GM12878 (cell line): ENCODE data around the gene MPEG1. TPM values are rescaled to one million over a fixed set of nuclear protein-coding genes. Genes with fewer than 3 reads are reported as not detected.

Experiments
- CHD2 ChIP-seq: IDR thresholded peaks from 2 replicates; pipeline ENCODE4 v1.6.1; 2011; ENCODE audit warnings: low read depth, low read length, improper control_type of control experiment, borderline replicate concordance
- FOXM1 ChIP-seq: IDR thresholded peaks from 2 replicates; pipeline ENCODE4 v1.6.1; 2012; ENCODE audit warnings: low read depth, mild to moderate bottlenecking, inconsistent platforms, low read length, moderate library complexity
- KDM1A ChIP-seq: fragments of 200-600 bp; sonication (generic); IDR thresholded peaks from 2 replicates; pipeline ENCODE4 v1.6.1; 2016; ENCODE audit warnings: borderline replicate concordance
- LARP7 ChIP-seq: fragments of 450-650 bp; IDR thresholded peaks from 2 replicates; pipeline ENCODE4 v1.6.1; 2017; ENCODE audit warnings: mild to moderate bottlenecking
- MYC ChIP-seq: IDR thresholded peaks from 2 replicates; pipeline ENCODE4 v1.6.1; 2011; ENCODE audit warnings: mild to moderate bottlenecking, low read length, moderate library complexity, inconsistent platforms; ENCODE audit not compliant: insufficient read depth, insufficient replicate concordance, insufficient read length, severe bottlenecking
- NBN ChIP-seq: fragments of 450-650 bp; IDR thresholded peaks from 2 replicates; pipeline ENCODE4 v1.6.1; 2016
- NRF1 ChIP-seq: conservative IDR thresholded peaks from 2 replicates; pipeline ENCODE4 v1.6.1; 2011; ENCODE audit warnings: mild to moderate bottlenecking, low read depth, low read length, improper control_type of control experiment
- PBX3 ChIP-seq: IDR thresholded peaks from 2 replicates; pipeline ENCODE4 v1.6.1; 2011; ENCODE audit warnings: mild to moderate bottlenecking, low read depth, low read length, moderate library complexity; ENCODE audit not compliant: insufficient replicate concordance
- POLR2AphosphoS2 ChIP-seq: IDR thresholded peaks from 2 replicates; pipeline ENCODE4 v1.6.1; 2011; ENCODE audit warnings: low read depth, mild to moderate bottlenecking, low read length, improper control_type of control experiment, moderate library complexity
- POU2F2 ChIP-seq: IDR thresholded peaks from 3 replicates; pipeline ENCODE4 v1.6.1; 2011; ENCODE audit warnings: low read depth, mild to moderate bottlenecking, low read length, borderline replicate concordance
- RAD51 ChIP-seq: fragments of 450-650 bp; IDR thresholded peaks from 2 replicates; pipeline ENCODE4 v1.6.1; 2016; ENCODE audit warnings: moderate library complexity, mild to moderate bottlenecking, inconsistent platforms
- RELA ChIP-seq: fragments of 450-650 bp; IDR thresholded peaks from 2 replicates; pipeline ENCODE4 v1.8.0; 2014; ENCODE audit warnings: borderline replicate concordance; ENCODE audit not compliant: partially characterized antibody
- RFX5 ChIP-seq: IDR thresholded peaks from 2 replicates; pipeline ENCODE4 v1.6.1; 2011; ENCODE audit warnings: low read depth, low read length, improper control_type of control experiment
- SIN3A ChIP-seq: IDR thresholded peaks from 2 replicates; pipeline ENCODE4 v1.6.1; 2012; ENCODE audit warnings: low read depth, low read length, improper control_type of control experiment
- SMC3 ChIP-seq: IDR thresholded peaks from 2 replicates; pipeline ENCODE4 v1.6.1; 2011; ENCODE audit warnings: low read length, improper control_type of control experiment, borderline replicate concordance
- SRF ChIP-seq, 2 experiments: IDR thresholded peaks; 2 replicates each; pipeline ENCODE4 v1.6.1; 2011; ENCODE audit warnings: low read depth in 2 of 2, low read length in 2 of 2, mild to moderate bottlenecking in 1 of 2, moderate library complexity in 1 of 2
- STAT1 ChIP-seq: fragments of 450-650 bp; conservative IDR thresholded peaks from 2 replicates; pipeline ENCODE4 v1.6.1; 2014; ENCODE audit warnings: antibody characterized with exemption, mild to moderate bottlenecking
- SUZ12 ChIP-seq: fragments of 200-600 bp; sonication (generic); IDR thresholded peaks from one replicate; pipeline ENCODE4 v1.6.1; 2018; ENCODE audit warnings: antibody characterized with exemption, mild to moderate bottlenecking; ENCODE audit not compliant: unreplicated experiment
- YBX1 ChIP-seq: fragments of 450-650 bp; IDR thresholded peaks from 2 replicates; pipeline ENCODE4 v1.6.1; 2016; ENCODE audit warnings: antibody characterized with exemption
- ZBTB11 ChIP-seq: fragments of 450-650 bp; formaldehyde crosslinking; IDR thresholded peaks from 2 replicates; pipeline ENCODE4 v1.5.0; 2022; ENCODE audit warnings: mild to moderate bottlenecking, missing genetic modification characterization
- polyA plus RNA-seq, 11 experiments: library from polyadenylated mRNA; depleted of rRNA in 4 of 11; unstranded in 6 of 11; stranded (reverse) in 5 of 11; fragments of >200 nt; fragmentation: Nextera tagmentation in 4 of 11; fragmentation: Illumina TruSeq in 1 of 11; extraction: Ambion mirVana in 4 of 11; extraction: Trizol in 1 of 11; gene quantifications; 1 replicate in 1 of 11; 2 replicates in 10 of 11; pipeline versions ENCODE4 v1.2.1 to v1.2.3, GENCODE V29; 2011 to 2016; ENCODE audit warnings: inconsistent platforms in 2 of 11, missing spikeins in 2 of 11, low read depth in 1 of 11
- total RNA-seq, 4 experiments: library from RNA; depleted of rRNA in 3 of 4; stranded (reverse); fragments of >200 nt in 3 of 4; fragmentation: Illumina TruSeq in 1 of 4; extraction: Trizol in 1 of 4; gene quantifications; 2 replicates each; pipeline versions ENCODE4 v1.2.1 to v1.2.3, GENCODE V29; 2013 to 2021
- TF ChIP-seq, protein P1 (sequence below), 3 experiments: IDR thresholded peaks in 2 of 3; conservative IDR thresholded peaks in 1 of 3; 2 replicates each; pipeline ENCODE4 v1.5.1; 2011; ENCODE audit warnings: low read depth in 3 of 3, low read length in 3 of 3, mild to moderate bottlenecking in 3 of 3, control low read depth in 2 of 3, moderate library complexity in 2 of 3, inconsistent platforms in 1 of 3, mixed read lengths in 1 of 3; ENCODE audit not compliant: control insufficient read depth in 2 of 3, insufficient read depth in 1 of 3; ENCODE audit errors: extremely low read depth in 1 of 3
- TF ChIP-seq, protein P2 (sequence below): fragments of 450-650 bp; IDR thresholded peaks from 2 replicates; pipeline ENCODE4 v1.6.1; 2018; ENCODE audit warnings: mild to moderate bottlenecking, low read depth, moderate library complexity; ENCODE audit not compliant: partially characterized antibody

MPEG1 gene
- total and polyA plus RNA-seq, 10 of the 15 experiments (the other 5 are each of a cell fraction or from before 2014, with no cell fraction given), result 1.3 to 15.6 (median 11.7) TPM; not detected in 1

DNA sequence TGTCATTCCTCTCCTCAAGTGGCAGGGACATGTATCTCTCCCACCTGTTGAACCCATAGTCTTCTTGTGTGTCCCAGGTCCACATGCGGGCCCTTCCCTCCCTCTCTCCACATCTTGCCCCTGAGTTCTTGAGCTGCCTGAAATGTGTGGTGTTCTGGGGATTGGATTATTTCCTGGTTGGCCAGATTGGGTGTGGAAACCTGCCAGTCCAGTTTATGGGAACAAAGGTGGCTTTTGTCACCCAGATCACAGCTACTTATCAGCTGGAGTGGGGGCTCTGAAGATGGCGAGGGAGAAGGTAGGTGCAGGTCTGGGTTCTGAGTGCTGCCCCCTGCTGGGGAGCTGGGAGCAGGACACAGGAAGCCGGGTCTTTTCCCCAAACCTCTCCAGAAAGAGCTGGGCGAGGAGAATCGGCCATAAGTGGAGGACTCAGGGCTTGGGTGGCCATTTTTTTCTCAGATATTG lies 26.6 kb downstream of the MPEG1 start (continued):
- no peak for TF ChIP-seq FOXM1
- no peak for TF ChIP-seq YBX1
- no peak for TF ChIP-seq RELA
- TF ChIP-seq POLR2AphosphoS2, result no peak
- no peak for TF ChIP-seq STAT1
- peak; percentile 70; the same call in 1 of the 2 replicates for TF ChIP-seq SMC3
- TF ChIP-seq LARP7, result no peak
- TF ChIP-seq RFX5, result no peak
- TF ChIP-seq CHD2, result no peak
- TF ChIP-seq RAD51, result no peak
- TF ChIP-seq SIN3A, result no peak
- no peak for TF ChIP-seq PBX3
- no peak for TF ChIP-seq KDM1A
- TF ChIP-seq NRF1, result no peak
- TF ChIP-seq, protein P1, sequence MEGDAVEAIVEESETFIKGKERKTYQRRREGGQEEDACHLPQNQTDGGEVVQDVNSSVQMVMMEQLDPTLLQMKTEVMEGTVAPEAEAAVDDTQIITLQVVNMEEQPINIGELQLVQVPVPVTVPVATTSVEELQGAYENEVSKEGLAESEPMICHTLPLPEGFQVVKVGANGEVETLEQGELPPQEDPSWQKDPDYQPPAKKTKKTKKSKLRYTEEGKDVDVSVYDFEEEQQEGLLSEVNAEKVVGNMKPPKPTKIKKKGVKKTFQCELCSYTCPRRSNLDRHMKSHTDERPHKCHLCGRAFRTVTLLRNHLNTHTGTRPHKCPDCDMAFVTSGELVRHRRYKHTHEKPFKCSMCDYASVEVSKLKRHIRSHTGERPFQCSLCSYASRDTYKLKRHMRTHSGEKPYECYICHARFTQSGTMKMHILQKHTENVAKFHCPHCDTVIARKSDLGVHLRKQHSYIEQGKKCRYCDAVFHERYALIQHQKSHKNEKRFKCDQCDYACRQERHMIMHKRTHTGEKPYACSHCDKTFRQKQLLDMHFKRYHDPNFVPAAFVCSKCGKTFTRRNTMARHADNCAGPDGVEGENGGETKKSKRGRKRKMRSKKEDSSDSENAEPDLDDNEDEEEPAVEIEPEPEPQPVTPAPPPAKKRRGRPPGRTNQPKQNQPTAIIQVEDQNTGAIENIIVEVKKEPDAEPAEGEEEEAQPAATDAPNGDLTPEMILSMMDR (IDR thresholded peaks at IDR 0.05 in 2 of 3, conservative IDR thresholded peaks at IDR 0.05 in 1 of 3; ENCODE audit: control insufficient read depth in 2 of 3, extremely low read depth in 1 of 3, insufficient read depth in 1 of 3, low read depth in 3 of 3, low read length in 3 of 3), result peak; percentile 67 to 92 (median 89)
- no peak for TF ChIP-seq SRF (IDR thresholded peaks at IDR 0.05; ENCODE audit: low read depth in 2 of 2, low read length in 2 of 2)
- no peak for TF ChIP-seq MYC
- TF ChIP-seq SUZ12, result no peak
- 0 out of 2 replicates have a peak, but pooled peaks have one; percentile 40 for TF ChIP-seq NBN
- TF ChIP-seq ZBTB11 (CRISPR knock-in tag), result no peak
- TF ChIP-seq, protein P2, sequence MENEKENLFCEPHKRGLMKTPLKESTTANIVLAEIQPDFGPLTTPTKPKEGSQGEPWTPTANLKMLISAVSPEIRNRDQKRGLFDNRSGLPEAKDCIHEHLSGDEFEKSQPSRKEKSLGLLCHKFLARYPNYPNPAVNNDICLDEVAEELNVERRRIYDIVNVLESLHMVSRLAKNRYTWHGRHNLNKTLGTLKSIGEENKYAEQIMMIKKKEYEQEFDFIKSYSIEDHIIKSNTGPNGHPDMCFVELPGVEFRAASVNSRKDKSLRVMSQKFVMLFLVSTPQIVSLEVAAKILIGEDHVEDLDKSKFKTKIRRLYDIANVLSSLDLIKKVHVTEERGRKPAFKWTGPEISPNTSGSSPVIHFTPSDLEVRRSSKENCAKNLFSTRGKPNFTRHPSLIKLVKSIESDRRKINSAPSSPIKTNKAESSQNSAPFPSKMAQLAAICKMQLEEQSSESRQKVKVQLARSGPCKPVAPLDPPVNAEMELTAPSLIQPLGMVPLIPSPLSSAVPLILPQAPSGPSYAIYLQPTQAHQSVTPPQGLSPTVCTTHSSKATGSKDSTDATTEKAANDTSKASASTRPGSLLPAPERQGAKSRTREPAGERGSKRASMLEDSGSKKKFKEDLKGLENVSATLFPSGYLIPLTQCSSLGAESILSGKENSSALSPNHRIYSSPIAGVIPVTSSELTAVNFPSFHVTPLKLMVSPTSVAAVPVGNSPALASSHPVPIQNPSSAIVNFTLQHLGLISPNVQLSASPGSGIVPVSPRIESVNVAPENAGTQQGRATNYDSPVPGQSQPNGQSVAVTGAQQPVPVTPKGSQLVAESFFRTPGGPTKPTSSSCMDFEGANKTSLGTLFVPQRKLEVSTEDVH, result no peak
- TF ChIP-seq POU2F2, result no peak
